ENCODE data around the gene GNG12.

Gene GNG12

DNA sequence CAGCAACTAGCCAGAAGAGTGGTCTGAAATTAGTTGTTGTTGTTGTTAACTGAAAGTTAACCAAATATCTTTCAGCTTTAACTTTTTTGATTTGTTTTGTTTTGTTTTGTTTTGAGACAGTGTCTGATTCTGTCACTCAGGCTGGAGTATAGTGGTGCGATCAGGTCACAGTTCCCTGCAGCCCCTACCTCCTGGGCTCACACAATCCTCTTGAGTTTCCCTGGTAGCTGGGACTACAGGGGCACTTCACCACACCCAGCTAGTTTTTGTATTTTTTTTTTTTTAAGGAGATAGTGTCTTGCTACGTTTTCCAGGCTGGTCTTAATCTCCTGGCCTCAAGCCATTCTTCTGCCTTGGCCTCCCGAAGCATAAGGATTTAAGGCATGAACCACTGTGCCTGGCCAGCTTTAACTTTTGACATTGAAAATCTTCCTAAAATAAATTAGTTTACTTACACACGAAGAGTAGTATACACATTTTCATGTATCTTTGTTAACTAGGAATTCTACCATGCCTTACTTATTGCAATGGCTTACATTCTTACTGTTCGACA is 45.0 kb downstream of the GNG12 start:
- DNase-seq (ENCODE audit: low read depth in 1 of 2, low spot score in 1 of 2), result no peak

DNA sequence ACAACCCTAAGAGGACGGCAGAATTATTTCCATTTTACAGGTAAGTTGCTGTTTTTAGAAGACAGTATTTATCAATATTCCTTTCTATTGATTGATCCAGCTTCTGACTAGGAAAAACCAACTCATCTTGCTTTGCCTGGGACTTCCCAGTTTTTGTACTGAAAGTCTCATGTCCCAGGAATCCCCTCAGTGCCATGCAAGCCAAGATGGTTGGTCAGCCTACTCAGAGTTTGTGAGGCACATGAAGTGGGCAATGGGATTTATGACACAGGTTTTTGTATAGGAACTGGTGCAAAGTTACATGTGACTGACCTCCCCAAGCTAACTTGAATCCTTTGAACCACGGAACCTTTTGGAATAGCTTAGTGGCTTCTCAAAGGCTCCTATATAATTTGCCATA is 45.5 kb downstream of the GNG12 start:
- no peak for DNase-seq (ENCODE audit: low read depth in 1 of 2, low spot score in 1 of 2)

DNA sequence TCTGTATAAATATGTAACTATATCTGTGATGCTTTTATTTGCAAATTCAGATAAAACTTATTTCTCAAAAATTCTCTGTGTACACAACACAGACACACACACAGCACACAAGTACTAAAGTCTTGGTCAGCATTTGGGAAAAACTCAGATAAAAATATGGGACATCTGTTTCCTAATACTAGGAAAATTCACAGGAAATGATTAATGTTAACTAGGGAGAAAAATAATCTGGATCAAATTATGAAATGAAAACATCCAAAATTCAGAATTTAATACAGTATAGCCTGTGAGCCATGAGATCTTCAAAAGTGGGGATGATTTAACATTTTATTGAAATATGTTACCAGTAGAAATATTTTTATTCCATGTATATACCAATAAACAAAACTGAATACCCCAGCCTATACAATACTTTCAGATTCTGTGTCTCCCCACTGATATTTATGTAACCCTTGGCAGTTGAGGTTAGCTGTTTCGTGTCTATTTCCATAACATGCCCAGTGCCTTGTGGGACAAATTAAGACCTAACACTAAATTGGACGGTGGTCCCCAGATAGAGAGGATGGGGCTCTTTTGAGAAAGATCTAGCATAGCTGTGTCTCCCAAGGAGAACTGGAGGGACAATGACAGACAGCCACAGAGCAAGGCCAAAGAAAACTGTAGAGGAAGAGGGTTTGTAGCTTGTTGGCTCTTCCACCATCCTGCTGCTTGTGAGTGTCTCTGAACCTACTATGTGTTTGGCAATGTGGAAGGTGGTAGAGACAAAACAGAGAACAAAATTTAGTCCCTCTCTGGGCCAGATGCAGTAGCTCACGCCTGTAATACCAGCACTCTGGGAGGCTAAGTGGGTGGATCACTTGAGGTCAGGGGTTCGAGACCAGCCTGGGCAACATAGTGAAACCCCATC is 47.2 kb downstream of the GNG12 start:
- no peak for DNase-seq (ENCODE audit: low read depth in 1 of 2, low spot score in 1 of 2)

DNA sequence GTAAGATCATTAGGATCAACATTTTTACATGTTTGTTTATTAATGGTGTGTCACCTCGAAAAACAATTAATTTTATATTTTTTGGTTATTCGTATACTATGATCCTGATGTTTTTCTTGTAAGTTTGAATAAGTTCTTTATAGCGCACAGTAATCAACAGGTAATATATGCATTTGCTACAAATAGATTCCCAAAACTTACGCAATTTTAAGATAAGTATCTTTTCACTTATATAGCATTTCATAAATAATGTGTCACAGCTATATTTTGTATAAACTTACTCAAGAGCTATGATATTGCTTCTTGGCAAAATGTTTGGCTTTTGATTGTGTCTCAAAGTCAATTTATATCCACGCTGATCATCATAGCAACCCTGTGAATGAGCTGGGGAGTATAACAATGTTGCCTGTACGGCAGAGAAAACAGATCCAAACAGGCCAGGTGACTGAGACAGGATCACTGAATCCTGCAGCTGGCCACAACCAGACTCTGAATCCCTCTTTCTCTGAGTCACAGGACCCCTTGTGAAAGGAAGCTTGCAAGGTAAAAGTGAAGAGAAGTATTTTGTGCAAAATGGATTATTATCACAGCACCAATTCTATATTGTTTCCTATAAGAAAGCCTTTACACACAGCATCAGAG is 48.6 kb downstream of the GNG12 start:
- DNase-seq (ENCODE audit: low read depth in 1 of 2, low spot score in 1 of 2), result no peak

DNA sequence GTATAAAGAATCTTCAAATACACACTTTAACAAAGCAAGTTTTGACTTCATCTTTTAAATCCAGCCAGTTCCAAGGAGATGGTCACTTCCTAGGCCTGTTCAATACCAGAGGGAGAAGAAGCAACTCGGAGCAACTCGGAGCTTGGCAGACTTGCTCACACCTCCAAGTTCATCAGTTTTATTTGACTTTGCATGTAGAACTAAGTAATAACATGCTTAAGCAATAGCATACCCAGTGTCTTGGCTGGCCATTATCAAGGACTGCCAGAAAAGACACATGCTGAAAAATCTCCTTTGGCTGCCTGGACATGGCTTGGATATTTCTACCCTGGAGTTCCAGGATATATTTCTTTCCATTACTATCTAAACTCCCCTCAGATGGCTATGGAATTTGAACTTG is 52.6 kb downstream of the GNG12 start:
- DNase-seq (ENCODE audit: low read depth in 1 of 2, low spot score in 1 of 2), result no peak

- DNase-seq (ENCODE audit: low read depth in 1 of 2, low spot score in 1 of 2), result no peak
These were observed 55.8 kb downstream of the GNG12 start for GRCh38 chr1:67777440-67777839.

GRCh38 chr1:67777016-67777415 is 56.3 kb downstream of the GNG12 start:
- no peak for DNase-seq (ENCODE audit: low read depth in 1 of 2, low spot score in 1 of 2)

GRCh38 chr1:67773462-67773861 is 59.8 kb downstream of the GNG12 start:
- DNase-seq (ENCODE audit: low read depth in 1 of 2, low spot score in 1 of 2), result no peak

DNA sequence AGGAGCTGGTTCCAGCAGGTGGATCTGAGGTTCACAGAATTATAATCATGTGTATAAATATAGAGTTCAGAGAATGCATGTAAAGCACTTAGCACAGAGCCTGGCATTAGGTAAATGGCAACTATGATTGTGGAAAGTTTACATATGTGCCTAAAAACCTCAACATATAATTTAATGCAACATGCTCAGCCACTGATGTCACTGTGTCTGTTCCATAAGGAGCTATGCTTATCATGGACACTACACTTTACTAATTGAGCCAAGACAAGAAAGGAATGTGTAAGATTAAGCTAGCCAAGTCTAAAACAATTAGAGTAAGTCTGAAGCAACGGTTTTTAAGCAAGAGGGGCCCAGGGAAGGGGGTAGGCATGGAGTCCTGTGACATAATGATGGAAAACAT is 61.5 kb downstream of the GNG12 start:
- DNase-seq (ENCODE audit: low read depth in 1 of 2, low spot score in 1 of 2), result no peak

DNA sequence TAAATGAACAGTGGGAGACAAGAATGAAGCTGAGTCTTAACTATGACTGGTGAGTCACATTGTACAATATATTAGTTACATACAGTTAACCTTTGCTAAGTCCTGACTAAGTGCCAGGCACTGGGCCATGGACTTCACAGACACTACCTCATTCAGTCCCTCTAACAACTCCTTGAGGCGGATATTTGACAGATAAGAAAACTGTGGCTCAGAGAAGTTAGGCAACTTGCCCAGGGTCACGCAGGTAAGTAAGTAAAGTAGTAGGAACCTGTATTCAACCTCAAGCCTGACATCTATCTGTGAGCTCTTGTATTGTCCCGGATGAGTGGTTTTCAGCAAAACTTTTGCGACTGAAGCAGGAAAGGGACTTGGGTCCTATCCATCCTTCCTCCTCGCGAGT is 62.1 kb downstream of the GNG12 start:
- no peak for DNase-seq (ENCODE audit: low read depth in 1 of 2, low spot score in 1 of 2)

- DNase-seq (ENCODE audit: low read depth in 1 of 2, low spot score in 1 of 2), result no peak
These were observed 63.5 kb downstream of the GNG12 start for GRCh38 chr1:67769633-67770256.

- no peak for DNase-seq (ENCODE audit: low read depth in 1 of 2, low spot score in 1 of 2)
These were observed 64.8 kb downstream of the GNG12 start for GRCh38 chr1:67768480-67768879.

- no peak for DNase-seq (ENCODE audit: low read depth in 1 of 2, low spot score in 1 of 2)
These were observed 66.0 kb downstream of the GNG12 start for GRCh38 chr1:67767103-67767782.

DNA sequence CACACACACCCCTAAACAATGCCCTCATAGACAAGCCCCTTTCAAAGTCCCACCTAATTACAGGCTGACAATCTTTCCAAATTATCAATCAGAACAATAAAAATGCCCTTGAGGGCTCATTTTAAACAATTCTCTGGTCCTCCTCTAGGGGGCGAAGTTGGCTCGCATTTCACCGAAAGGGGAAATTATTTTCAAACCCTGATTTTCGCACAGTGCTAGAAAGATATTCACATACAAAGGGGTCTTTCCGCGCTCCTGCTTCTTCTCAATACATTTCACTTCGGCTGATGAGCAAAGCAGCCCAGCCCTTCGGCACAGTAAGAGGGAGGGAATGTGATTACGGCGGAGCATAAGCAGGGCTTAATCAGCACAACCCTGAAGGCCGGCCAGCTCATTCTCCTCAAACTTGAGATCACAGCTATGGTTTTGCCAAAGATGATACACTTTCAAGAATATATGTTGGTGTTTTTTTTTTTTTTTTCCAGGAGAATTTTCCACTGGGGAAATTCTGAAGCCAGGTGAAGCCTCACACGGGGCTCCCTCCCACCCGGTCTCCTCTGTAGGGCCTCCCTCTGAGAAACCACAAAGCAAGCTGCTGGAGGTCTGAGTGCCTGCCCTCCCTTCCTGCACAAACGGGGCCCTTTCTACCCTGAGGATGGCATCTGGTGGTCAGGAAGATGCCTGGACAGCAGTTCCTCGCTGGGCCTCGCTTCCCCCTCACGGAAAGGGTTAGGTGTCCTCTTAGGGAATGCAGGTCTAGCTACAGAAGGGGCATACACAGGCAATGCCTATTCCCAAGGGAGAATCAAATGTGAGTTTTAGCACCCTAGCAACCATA is 66.9 kb downstream of the GNG12 start:
- no peak for DNase-seq (ENCODE audit: low read depth in 1 of 2, low spot score in 1 of 2)

DNA sequence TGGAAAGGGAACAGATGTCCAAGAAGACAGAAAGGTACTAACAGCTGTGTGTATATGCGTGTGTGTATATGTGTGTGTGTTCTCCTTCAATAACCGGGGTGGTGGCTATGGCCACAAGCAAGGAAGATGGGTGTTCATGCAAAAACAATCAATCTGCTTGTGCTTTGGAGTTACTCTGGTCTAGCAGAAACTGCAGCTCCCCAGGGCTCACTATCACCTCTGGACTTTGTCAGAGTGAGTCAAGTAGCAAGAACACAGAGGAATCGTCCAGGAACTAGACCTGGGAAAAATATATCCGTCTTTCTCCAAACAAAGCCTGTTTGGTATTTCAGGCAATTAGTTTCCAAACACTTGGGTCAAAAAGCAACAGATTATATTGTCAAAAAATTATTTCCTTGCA is 68.6 kb downstream of the GNG12 start:
- DNase-seq (ENCODE audit: low read depth in 1 of 2, low spot score in 1 of 2), result no peak

- DNase-seq (ENCODE audit: low read depth in 1 of 2, low spot score in 1 of 2), result no peak
These were observed 71.5 kb downstream of the GNG12 start for GRCh38 chr1:67761730-67762129.

DNA sequence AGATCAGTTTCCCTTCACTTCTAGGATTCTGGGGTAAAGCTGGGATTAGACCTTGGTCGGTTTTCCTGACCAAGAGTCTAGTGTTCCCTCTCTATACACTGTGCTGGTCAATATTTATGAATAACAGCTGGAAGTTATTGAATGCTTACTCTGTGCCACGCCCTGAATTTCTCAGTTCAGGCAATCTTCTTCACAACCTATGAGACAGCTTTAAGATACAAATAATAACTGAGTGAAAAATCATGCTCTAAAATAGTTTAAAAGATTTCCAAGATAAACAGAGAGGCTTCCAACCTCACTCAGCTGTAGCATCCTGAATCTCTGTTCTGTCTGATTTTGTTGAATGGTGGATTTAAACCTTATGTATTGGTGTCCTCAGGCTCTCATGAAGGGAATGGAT is 72.2 kb downstream of the GNG12 start:
- no peak for DNase-seq (ENCODE audit: low read depth in 1 of 2, low spot score in 1 of 2)

- DNase-seq (ENCODE audit: low read depth in 1 of 2, low spot score in 1 of 2), result peak; percentile 10 to 29
These were observed 73.0 kb downstream of the GNG12 start for GRCh38 chr1:67760030-67760821.

- no peak for DNase-seq (ENCODE audit: low read depth in 1 of 2, low spot score in 1 of 2)
These were observed 73.6 kb downstream of the GNG12 start for GRCh38 chr1:67759692-67760029.

DNA sequence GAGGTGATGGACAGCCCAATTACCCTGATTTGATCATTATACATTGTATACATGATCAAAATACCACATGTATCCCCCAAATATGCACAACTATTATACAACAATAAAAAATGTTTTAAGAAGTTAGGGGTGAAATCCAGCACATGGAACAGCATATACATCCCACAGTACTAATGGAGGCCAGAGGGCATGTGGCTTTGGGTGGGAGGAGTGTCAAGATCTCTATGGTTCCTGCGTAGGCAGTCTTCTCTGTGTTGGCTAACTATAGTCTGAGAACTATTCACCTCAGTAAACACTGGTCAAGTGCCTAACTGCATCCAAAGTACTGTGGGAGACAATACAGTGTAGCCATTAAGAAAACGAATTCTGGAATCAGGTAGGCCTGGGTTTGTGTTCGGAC is 74.2 kb downstream of the GNG12 start:
- DNase-seq (ENCODE audit: low read depth in 1 of 2, low spot score in 1 of 2), result no peak

Data from activated T-helper 1 cell treated with anti-CD3 and anti-CD28 coated beads, Interleukin-2, amount 50 U/mL, for 16 hours (primary cell).